Measurements from ENCODE around the gene EDNRA. TPM values are rescaled to one million over a fixed set of nuclear protein-coding genes. Genes with fewer than 3 reads are reported as not detected.

EDNRA gene
- total RNA-seq, 1 experiment from 2014 or later, result 0.13 TPM

GRCh38 chr4:147456706-147457105 is 24.2 kb upstream of the EDNRA start:
- intact Hi-C loops (cut with micrococcal nuclease; ENCODE audit: unreplicated experiment), result no loop called here
- Histone ChIP-seq H3K36me3 (ENCODE audit: control insufficient read depth, insufficient read depth, low read length) (no peaks in the 10 kb centered on the region), H3K4me3 (ENCODE audit: low read depth in 2 of 2, low read length in 2 of 2) (no peak overlapping the region), H3K9me3 (ENCODE audit: control insufficient read depth, insufficient read depth, low read depth, low read length) (no peaks in the 10 kb centered on the region), H3K4me1 (ENCODE audit: control insufficient read depth, insufficient read depth, low read length) (no peaks in the 10 kb centered on the region), H3K27me3 (ENCODE audit: control insufficient read depth, insufficient read depth, low read length) (no peaks in the 10 kb centered on the region), H3K27ac (ENCODE audit: low read length) (no peak overlapping the region)
- in situ Hi-C loops (cut with HindIII; ENCODE audit: low pct_unique_long_range_greater_than_20kb, low sequenced_read_pairs), result no loop called here
- ATAC-seq (no peak), DNase-seq (ENCODE audit: low read depth, low spot score) (no peak)
- no TSS peak for BruUV-seq (replicated peaks)
- ChIA-PET CTCF (no interaction called here), POLR2A (no interaction called here)
- TF ChIP-seq REST (IDR thresholded peaks at IDR 0.05; ENCODE audit: insufficient read depth in 1 of 2, low read depth in 2 of 2, low read length in 1 of 2) (no peak), POLR2AphosphoS5 (IDR thresholded peaks at IDR 0.05; ENCODE audit: low read depth, low read length) (no peak), TCF7L2 (IDR thresholded peaks at IDR 0.05; ENCODE audit: low read depth, low read length) (no peak), CTCF (IDR thresholded peaks at IDR 0.05) (no peak), SIN3A (IDR thresholded peaks at IDR 0.05; ENCODE audit: borderline replicate concordance, insufficient read depth, low read depth, low read length) (no peak)

GRCh38 chr4:147461161-147461560 is 19.7 kb upstream of the EDNRA start:
- H3K4me3 ChIP-seq (ENCODE audit: low read depth in 2 of 2, low read length in 2 of 2), result no peak overlapping the region
- POLR2A ChIA-PET, result no interaction called here
- TF ChIP-seq TCF7L2 (IDR thresholded peaks at IDR 0.05; ENCODE audit: low read depth, low read length) (no peak), POLR2AphosphoS5 (IDR thresholded peaks at IDR 0.05; ENCODE audit: low read depth, low read length) (no peak), REST (IDR thresholded peaks at IDR 0.05; ENCODE audit: insufficient read depth in 1 of 2, low read depth in 2 of 2, low read length in 1 of 2) (no peak), CTCF (IDR thresholded peaks at IDR 0.05) (no peak), SIN3A (IDR thresholded peaks at IDR 0.05; ENCODE audit: borderline replicate concordance, insufficient read depth, low read depth, low read length) (no peak)
- H3K9me3 ChIP-seq (ENCODE audit: control insufficient read depth, insufficient read depth, low read depth, low read length), result no peaks in the 10 kb centered on the region
- no peaks in the 10 kb centered on the region for H3K4me1 ChIP-seq (ENCODE audit: control insufficient read depth, insufficient read depth, low read length)
- intact Hi-C loops (cut with micrococcal nuclease; ENCODE audit: unreplicated experiment), result no loop called here
- no peaks in the 10 kb centered on the region for H3K36me3 ChIP-seq (ENCODE audit: control insufficient read depth, insufficient read depth, low read length)
- ATAC-seq (no peak), DNase-seq (ENCODE audit: low read depth, low spot score) (no peak)
- H3K27ac ChIP-seq (ENCODE audit: low read length), result no peak overlapping the region
- CTCF ChIA-PET, result no interaction called here
- in situ Hi-C loops (cut with HindIII; ENCODE audit: low pct_unique_long_range_greater_than_20kb, low sequenced_read_pairs), result no loop called here
- BruUV-seq (replicated peaks), result no TSS peak
- H3K27me3 ChIP-seq (ENCODE audit: control insufficient read depth, insufficient read depth, low read length), result no peaks in the 10 kb centered on the region
